Neural progenitor cell (in vitro differentiated cells): ENCODE measurements around the gene MTRFR.

Experiments used
- CTCF ChIP-seq: fragments of 200-600 bp; sonication (generic); IDR thresholded peaks from 2 replicates; pipeline ENCODE4 v1.5.1; 2017; ENCODE audit warnings: antibody characterized with exemption, mild to moderate bottlenecking
- EZH2 ChIP-seq: fragments of 200-600 bp; sonication (generic); IDR thresholded peaks from 2 replicates; pipeline ENCODE4 v1.6.1; 2017; ENCODE audit warnings: antibody characterized with exemption, mild to moderate bottlenecking, moderate library complexity
- EZH2phosphoT487 ChIP-seq: fragments of 200-600 bp; sonication (generic); IDR thresholded peaks from 2 replicates; pipeline ENCODE4 v1.6.1; 2017; ENCODE audit warnings: antibody characterized with exemption

GRCh38 chr12:123284669-123285068 is 51.4 kb downstream of the MTRFR start:
- no peak for TF ChIP-seq EZH2
- TF ChIP-seq CTCF = no peak
- TF ChIP-seq EZH2phosphoT487 = no peak
